GM12873 (cell line): Measurements from ENCODE around the gene LARP4.

Source experiments
- TF ChIP-seq, protein P1 (sequence below): IDR thresholded peaks from 2 replicates; pipeline ENCODE4 v1.5.1; 2012; ENCODE audit warnings: low read depth, mild to moderate bottlenecking, moderate library complexity, low read length, control low read depth; ENCODE audit not compliant: insufficient read depth; ENCODE audit errors: missing control alignments

The LARP4 gene

DNA sequence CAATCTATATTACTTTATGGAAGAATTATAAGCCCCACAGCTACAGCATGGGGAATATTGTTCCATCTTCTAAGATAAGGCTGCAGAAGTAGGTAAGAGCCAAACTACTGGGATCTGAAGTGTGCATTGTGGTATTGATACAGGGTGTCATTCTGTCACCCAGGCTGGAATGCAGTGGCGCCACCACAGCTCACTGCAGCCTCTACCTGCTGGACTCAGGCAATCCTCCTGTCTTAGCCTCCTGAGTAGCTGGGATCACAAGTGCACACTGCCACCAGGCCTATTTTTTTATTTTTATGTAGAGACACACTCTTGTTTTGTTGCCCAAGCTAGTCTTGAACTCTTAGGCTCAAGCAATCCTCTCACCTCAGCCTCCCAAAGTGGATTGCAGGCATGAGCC, 82.8 kb downstream of the LARP4 start:
- TF ChIP-seq, protein P1, sequence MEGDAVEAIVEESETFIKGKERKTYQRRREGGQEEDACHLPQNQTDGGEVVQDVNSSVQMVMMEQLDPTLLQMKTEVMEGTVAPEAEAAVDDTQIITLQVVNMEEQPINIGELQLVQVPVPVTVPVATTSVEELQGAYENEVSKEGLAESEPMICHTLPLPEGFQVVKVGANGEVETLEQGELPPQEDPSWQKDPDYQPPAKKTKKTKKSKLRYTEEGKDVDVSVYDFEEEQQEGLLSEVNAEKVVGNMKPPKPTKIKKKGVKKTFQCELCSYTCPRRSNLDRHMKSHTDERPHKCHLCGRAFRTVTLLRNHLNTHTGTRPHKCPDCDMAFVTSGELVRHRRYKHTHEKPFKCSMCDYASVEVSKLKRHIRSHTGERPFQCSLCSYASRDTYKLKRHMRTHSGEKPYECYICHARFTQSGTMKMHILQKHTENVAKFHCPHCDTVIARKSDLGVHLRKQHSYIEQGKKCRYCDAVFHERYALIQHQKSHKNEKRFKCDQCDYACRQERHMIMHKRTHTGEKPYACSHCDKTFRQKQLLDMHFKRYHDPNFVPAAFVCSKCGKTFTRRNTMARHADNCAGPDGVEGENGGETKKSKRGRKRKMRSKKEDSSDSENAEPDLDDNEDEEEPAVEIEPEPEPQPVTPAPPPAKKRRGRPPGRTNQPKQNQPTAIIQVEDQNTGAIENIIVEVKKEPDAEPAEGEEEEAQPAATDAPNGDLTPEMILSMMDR = no peak

DNA sequence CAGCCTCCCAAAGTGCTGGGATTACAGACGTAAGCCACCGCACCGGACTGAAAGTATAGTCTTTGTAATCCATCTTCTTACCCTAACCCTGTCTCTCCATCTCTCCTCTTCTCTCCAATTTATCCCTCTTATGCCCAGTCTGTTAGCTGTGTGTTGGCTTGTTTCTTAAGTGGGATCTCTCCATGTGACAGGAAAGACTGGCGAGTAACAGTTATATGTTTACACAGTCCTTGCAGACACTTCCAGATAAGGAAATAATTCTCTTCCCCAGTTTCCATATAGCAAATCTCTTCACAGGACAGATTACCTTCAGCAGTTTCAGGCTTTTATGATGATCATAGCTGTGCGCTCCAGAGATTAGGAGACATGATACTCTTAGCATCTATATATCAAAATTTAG, 88.1 kb downstream of the LARP4 start:
- TF ChIP-seq, protein P1 = no peak

DNA sequence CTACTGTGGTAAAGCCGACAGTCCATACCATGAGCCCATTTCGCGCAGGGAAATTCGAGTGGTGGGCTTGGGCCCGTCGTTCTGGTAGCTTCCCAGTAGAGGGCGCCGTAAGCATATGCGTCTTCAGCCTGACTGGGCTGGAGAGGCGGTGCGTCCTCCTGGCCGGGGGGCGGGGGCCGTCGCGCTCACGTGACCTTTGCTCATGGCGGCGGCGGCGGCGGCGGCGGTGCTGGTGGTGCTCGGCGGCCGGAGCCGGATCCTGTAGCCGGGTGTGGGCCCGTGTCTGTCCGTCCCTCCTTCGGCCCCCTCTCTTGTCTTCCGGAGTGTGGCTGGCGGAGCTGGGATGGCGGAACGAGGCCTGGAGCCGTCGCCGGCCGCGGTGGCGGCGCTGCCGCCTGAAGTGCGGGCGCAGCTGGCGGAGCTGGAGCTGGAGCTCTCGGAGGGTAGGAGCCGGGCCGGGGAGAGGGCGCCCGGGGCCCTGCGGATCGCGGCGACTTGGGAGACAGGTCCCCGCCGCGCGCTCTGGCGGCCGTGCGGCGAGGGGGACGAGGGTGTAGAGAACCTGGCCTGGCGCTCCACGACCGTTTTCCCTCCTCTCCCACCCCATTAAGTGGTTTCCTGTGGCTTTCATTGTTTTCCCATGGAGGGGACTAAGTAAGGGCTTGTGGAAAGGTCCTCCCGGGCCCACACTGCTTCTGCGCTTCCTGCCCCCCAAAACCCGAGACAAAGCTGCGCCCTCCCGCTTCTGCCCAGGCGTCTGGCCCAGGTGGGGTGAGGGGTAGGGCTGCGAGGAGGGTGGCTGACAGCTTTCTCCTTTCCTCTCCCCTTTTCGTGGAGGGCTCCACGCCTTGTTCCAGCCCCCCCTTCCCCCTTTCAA, 104.4 kb downstream of the LARP4 start, which contains the start of gene DIP2B:
Gene DIP2B, plus strand, starts transcription at position 188 of the 877 bp plus-strand sequence. Its CDS starts 156 bp downstream, at position 344.
- TF ChIP-seq, protein P1 = peak; percentile 88

DNA sequence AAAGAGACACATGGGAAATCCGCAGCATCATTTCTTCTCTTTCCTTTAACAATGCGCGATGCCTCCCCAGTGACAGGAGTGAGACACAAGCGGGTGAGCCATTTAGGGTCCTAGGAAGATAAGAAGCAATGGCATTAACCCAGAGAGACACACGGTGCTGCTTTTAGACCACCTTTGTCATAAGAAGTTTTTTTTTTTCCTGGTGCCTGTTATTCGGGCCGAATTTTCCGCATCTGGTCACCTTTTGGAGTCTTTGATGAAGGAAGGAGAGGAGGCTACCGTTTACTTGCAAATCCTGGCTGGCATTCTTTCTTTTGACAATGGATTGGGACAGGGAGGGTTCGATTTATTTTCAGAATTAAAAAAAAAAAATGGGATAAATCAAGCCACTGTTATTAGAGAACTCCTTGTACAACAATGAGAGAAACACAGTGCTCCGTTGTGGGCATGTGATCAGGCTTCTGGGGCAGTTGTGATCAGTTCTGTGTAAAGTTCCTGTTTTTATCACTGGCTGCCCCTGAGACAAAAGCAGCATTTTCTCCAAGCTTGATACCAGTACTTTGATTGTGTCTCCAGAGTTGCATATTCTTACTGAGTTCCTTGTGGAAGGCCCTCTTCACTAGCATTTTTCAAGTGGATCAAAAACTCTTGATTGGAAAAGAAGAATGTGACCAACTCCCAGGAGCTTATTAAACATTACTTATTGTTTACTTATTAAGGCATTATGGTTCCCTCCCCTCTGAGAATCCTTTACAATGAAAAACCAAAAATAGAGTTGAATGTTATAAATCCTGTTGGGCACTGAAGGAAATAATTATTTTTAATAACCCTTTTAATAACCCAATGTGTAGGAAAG, 105.2 kb downstream of the LARP4 start:
- TF ChIP-seq, protein P1 = no peak

DNA sequence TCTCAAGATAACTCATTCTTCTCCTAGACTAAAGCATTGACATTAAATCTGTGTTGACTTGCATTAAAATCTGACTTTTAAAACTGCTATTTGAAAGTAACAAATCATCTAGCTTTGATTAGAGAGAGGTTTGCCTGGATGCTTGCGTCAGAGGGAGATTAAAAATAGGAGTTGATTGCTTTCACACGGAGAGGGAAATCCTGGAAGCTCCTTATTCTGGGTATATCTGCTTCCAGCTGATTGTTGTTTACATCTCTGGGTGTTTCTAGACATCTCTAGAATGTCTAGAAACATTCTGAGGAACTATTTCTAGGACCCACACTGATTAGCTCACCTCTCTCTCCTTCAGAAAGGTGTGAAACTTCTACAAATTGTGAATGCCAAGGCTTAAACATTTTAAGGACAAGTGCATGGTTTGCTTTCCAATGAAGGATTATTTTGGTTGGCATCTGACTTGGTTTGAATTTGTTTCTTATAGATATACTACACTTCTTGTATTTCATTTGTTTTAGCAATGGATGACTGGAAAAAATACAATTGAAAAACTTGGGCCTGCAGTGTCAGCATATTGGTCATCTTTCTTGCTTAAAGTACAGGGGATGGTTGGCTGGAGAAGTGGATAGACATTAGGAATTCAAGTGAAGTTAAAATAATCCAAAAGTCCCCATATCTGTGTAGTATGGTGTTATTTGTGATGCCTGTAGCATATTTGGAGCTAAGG, 106.2 kb downstream of the LARP4 start:
- TF ChIP-seq, protein P1 = no peak

DNA sequence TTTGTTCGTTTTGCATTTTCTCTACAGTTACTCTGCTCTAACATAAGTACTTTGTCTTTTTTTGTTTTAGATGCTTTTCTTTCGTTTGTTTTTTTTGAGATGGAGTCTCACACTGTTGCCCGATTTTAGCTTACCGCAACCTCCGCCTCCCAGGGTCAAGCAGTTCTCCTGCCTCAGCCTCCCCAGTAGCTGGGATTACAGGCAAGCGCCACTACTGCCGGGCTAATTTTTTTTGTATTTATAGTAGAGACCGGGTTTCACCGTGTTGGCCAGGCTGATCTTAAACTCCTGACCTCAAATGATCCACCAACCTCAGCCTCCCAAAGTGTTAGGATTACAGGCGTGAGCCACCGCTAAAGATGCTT, 106.8 kb downstream of the LARP4 start:
- TF ChIP-seq, protein P1 = no peak
